OCI-LY1 (cell line): ENCODE data around the gene NPAS3.

Experiments used
- CTCF ChIP-seq: fragments of 200-600 bp; sonication (generic), shearing (Covaris generic); IDR thresholded peaks from 2 replicates; pipeline ENCODE4 v1.5.1; 2017; ENCODE audit warnings: mild to moderate bottlenecking, antibody characterized with exemption, low read length, moderate library complexity, mixed read lengths
- EZH2 ChIP-seq: fragments of 200-600 bp; sonication (generic), shearing (Covaris generic); IDR thresholded peaks from 2 replicates; pipeline ENCODE4 v1.8.0; 2017; ENCODE audit warnings: borderline replicate concordance, mixed run types, mild to moderate bottlenecking, antibody characterized with exemption, low read length, moderate library complexity, mixed read lengths

- TF ChIP-seq CTCF (no peak), EZH2 (no peak)
These were observed 910.7 kb downstream of the NPAS3 start for GRCh38 chr14:33849455-33849801.
